GM12864 (cell line): ENCODE results near the gene SASH3.

ENCODE experiments used
- DNase-seq: peaks from one replicate; pipeline ENCODE4 v3.0.0-alpha.2; 2011; ENCODE audit warnings: low read depth
- H3K4me3 ChIP-seq: 2 replicates; pipeline ENCODE4 v1.5.1; 2011; ENCODE audit warnings: mild to moderate bottlenecking, low read depth, low read length, control low read depth
- CTCF ChIP-seq: IDR thresholded peaks from 2 replicates; pipeline ENCODE4 v1.5.1; 2011; ENCODE audit warnings: low read depth, mild to moderate bottlenecking, moderate library complexity, low read length, control low read depth, inconsistent platforms; ENCODE audit errors: missing control alignments

Gene SASH3

GRCh38 chrX:129748305-129748704, 31.4 kb upstream of the SASH3 start:
- DNase-seq = no peak
- no peak for TF ChIP-seq CTCF
- H3K4me3 ChIP-seq = no peak overlapping the region

GRCh38 chrX:129749069-129749468, 30.7 kb upstream of the SASH3 start:
- no peak for DNase-seq
- H3K4me3 ChIP-seq = no peak overlapping the region
- TF ChIP-seq CTCF = no peak

- no peak overlapping the region for H3K4me3 ChIP-seq
- no peak for DNase-seq
- TF ChIP-seq CTCF = no peak
These were observed 28.8 kb upstream of the SASH3 start for GRCh38 chrX:129750971-129751370.

- DNase-seq = no peak
- no peak overlapping the region for H3K4me3 ChIP-seq
- TF ChIP-seq CTCF = peak; percentile 64
These were observed 25.4 kb upstream of the SASH3 start for GRCh38 chrX:129754056-129755024.

- no peak for DNase-seq
- H3K4me3 ChIP-seq = no peak overlapping the region
- TF ChIP-seq CTCF = peak; percentile 40
These were observed 23.7 kb upstream of the SASH3 start for GRCh38 chrX:129755779-129756650.

GRCh38 chrX:129759576-129760061, 20.1 kb upstream of the SASH3 start:
- TF ChIP-seq CTCF = no peak
- DNase-seq = no peak

More at GRCh38 chrX:129759576-129760061, 20.1 kb upstream of the SASH3 start:
- no peak overlapping the region for H3K4me3 ChIP-seq
